ENCODE results near the gene COX5A.
"Not testable (repeated sequence)": the region's sequence is repeated elsewhere in the genome, so short reads cannot be mapped to it uniquely, and the experiment has no call there.

Gene COX5A

DNA sequence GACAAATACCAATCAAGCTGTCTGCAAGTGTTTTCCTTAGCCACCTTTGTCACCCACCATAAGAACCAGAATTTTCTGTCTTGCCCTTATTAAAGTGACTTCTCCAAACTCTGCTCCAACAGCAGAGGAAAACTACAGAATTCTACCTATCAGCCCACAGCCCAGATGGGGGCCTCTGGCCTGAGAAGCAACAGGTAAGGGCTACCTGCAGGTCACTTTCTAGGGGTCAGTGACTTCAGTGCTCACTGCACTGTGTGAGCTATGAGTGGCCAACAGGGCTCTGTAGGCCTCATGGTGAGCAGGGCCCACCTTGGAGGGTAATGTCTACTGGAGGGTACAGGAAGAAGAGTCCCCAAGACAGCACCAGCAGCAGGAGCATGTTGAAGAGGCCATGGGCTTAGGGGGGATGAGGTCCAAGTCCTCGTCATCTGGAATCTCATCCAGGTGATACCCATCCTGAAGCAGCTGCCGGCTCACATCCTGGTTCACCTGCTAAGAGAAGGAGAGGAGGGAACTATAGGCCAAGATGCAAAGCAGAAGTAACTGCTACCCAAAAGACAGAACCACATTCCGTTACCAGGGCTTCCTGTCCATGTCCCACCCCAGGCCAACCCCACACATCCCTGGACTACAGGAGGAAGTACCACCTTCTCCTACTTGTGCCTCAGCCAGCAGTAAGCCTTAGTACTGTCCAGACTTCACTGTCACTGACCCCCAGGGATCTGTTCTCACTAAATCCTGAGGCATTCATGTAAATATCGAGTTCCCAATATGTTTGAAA, 35.4 kb downstream of the COX5A start:
- no peak for DNase-seq (ENCODE audit: low spot score)

DNA sequence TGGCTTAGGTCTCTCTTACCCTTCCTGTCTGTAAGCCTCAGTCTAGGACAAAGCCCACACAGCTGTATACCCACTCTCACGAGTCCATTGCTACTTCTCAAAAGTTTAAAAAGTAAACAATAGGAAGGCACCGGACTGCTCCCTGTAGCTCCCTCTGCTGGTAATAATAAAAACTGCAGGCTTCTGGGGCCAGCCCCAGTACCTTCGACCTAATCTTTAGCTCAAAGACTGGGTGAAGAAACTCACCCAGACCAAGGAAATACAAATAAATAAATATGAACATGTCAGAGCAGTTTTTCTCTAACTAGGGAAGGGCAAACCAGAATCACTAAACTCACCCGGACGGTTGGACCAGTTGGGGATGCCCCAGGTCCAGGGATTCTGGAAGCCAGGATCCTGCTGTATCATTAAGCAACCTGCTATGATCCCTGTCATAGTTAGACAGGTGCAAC, 36.2 kb downstream of the COX5A start:
- DNase-seq (ENCODE audit: low spot score): peak; percentile 47

DNA sequence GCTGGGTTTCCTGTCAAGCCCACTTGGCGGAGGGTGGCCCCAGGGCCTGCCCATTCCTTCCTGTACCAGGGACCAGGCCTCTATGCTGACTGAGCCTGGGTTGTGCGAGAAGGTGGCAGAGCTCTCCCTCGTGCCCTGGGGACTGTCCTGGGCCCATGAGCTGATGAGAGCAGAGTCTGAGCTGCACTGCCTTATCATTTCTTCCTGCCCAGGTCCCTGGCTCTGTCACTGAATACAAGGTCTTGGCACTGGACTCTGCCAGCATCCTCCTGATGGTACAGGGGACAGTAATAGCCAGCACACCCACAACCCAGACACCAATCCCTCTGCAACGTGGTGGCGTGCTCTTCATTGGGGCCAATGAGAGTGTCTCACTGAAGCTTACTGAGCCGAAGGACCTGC, 40.6 kb downstream of the COX5A start:
- no peak for DNase-seq (ENCODE audit: low spot score)

DNA sequence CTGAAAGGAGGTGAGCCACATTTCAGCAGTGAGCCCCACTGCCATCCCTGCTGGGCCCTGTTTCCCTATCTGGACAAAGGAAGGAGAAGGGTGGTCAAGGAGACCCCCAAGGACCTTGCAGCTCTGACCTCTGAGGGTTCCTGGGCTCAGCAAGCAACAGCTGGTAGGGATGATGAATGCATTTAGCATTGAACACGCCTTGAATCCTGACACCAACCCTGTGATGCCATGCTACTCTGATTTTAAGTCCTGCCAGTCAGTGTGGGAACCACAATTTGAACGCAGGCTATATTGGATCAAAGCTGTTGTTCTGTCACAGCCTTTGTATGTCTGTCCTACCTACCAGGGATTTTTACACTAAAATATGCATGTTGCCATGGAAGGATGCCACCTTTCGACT, 41.6 kb downstream of the COX5A start:
- DNase-seq (ENCODE audit: low spot score): no peak

- no peak for DNase-seq (ENCODE audit: low spot score)
Measured at GRCh38 chr15:74895830-74896229, 42.0 kb downstream of the COX5A start.

- DNase-seq (ENCODE audit: low spot score): not testable (repeated sequence)
Measured at GRCh38 chr15:74894383-74894782, 43.5 kb downstream of the COX5A start.

DNA sequence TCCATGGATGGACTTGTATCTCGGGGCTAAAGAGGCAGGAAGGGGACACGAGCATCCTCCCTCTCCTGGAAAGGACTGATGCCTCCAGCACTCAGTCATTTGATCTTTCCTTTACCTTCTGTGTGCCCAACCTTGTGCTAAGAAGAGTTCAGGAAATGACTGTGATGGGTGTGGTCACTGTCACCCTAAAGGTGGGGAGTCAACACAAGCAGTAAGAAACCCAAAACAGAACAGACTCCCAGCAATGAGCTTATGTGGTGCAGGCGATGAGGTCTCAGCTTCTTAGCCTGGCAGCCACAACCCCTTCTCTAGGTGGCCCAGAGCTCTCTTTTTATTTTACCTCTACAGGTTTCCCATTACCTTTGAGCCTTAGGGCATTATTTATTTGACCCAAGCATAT, 44.2 kb downstream of the COX5A start:
- DNase-seq (ENCODE audit: low spot score): no peak

- no peak for DNase-seq (ENCODE audit: low spot score)
Measured at GRCh38 chr15:74892931-74893330, 44.9 kb downstream of the COX5A start.

DNA sequence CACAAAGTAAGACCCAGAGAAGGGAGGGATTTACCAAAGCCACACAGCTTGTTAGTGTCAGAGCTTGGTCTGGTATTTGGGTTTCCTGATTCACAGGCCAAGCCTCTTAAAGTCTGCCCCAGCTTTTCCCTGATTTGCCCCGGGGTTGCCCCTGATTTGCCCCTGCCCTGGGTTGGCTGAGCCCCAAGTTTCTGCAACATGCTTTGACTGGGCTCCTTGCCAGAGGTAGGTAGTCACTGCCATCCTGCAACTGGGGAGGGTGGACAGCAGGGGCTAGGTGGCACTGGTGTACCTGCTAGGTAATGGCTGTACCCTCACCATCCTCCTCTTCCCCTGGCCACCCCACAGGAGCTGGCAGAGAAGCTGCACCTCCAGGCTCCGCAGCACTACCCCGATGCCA, 45.6 kb downstream of the COX5A start:
- no peak for DNase-seq (ENCODE audit: low spot score)

GRCh38 chr15:74891469-74891868, 46.4 kb downstream of the COX5A start:
- DNase-seq (ENCODE audit: low spot score): no peak

GRCh38 chr15:74890665-74890960, 47.3 kb downstream of the COX5A start:
- no peak for DNase-seq (ENCODE audit: low spot score)

DNA sequence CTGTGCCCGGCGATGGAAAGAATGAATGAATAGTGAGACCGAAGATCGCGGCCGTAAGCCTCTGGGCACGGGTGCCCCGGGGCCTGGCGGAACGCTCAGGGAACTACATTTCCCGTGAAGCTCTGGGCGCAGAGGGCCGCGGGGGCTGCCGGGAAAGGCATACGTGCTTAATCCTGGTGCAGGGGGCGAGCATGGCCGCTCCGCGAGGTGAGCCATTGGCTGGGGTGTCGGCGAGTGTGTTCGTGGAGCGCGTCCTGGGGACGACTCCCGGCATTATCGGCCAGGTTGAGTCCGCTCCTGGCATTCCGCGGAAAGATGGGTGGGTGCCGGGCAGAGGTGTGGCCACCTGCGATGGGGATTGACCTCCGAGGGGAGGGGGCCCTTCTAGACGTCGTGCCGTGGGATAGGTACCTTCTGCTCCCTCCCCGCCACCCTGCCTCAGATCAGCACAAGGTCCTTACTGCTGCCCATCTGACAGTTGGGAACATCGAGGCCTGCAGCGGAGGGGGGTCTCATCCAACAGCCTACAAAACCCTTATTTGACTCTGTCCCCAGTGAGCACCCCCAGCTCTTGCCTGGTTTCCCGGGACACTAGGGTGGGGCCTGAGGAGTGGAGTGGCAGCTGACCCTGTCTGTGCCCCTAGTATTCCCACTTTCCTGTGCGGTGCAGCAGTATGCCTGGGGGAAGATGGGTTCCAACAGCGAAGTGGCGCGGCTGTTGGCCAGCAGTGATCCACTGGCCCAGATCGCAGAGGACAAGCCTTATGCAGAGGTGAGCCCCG, 47.8 kb downstream of the COX5A start, which contains the start of gene MPI:
TSS of gene MPI (plus strand) at position 160 of the 782 bp plus-strand sequence. CDS start at position 192, 32 bp downstream.
- peak; percentile 84 for DNase-seq (ENCODE audit: low spot score)

GRCh38 chr15:74889390-74889882, 48.4 kb downstream of the COX5A start:
- peak; percentile 64 for DNase-seq (ENCODE audit: low spot score)

DNA sequence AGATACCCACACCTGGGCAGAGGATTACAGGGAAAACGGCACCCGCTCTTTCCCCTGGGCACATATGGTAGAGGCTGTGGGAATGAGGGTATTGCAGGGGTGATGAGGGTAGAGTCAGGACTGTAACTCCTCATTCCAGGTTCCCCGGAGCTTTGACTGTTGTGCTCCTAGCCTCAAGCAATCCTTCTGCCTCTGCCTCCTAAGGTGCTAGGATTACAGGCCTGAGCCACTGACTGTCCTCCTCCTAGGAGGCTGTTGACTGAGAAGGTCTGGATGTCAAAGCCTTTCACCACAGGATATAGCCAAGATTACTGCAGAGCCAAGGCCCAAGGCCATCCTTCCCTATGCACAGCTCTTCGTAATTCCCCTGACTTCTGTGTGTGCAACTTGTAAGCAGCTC, 49.2 kb downstream of the COX5A start:
- no peak for DNase-seq (ENCODE audit: low spot score)

- DNase-seq (ENCODE audit: low spot score): not testable (repeated sequence)
Measured at GRCh38 chr15:74887537-74888193, 50.2 kb downstream of the COX5A start.

DNA sequence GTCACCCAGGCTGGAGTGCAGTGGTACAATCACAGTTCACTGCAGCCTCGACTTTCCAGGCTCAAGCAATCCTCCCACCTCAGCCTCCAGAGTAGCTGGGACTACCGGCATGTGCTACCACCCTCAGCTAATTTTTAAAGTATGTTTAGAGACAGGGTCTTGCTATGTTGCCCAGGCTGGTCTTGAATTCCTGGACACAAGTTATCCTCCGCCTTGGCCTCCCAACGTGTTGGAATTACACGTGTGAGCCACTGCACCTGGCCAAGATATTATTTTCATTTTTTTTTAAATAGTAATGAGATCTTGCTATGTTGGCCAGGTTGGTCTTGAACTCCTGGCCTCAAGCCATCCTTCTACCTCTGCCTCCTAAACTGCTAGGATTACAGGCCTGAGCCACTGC, 52.4 kb downstream of the COX5A start:
- DNase-seq (ENCODE audit: low spot score): no peak

GRCh38 chr15:74884428-74885223, 53.2 kb downstream of the COX5A start:
- DNase-seq (ENCODE audit: low spot score): no peak

- DNase-seq (ENCODE audit: low spot score): no peak
Measured at GRCh38 chr15:74882528-74882927, 55.3 kb downstream of the COX5A start.

DNA sequence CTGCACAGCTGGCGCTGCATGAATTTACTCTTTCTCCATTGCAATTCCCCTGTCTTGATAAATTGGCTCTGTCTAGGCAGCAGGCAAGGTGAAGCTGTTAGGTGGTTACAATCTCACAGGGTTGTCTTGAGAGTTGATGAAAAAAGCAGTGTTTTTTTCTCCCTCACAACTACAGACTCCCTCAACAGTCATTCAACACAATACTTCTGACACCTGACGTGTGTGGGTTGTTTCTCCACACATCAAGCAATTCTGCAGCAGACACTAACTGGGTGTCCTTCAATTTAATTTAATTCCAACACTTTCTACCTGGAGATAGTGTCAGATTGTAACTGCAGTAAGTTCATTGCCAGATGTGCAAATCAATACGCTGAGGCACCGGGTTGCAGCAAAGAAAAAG, 59.6 kb downstream of the COX5A start:
- no peak for DNase-seq (ENCODE audit: low spot score)

- peak; percentile 41 for DNase-seq (ENCODE audit: low spot score)
Measured at GRCh38 chr15:74873756-74874424, 64.0 kb downstream of the COX5A start.
